ENCODE results near the gene C12orf54. TPM values are rescaled to one million over a fixed set of nuclear protein-coding genes. Genes with fewer than 3 reads are reported as not detected.

The C12orf54 gene
- total and polyA plus RNA-seq, 5 donors: not detected

Other genes with a start within 250 kb of the C12orf54 start
- gene ZNF641, start 131.6 kb upstream of the C12orf54 start, total RNA-seq: 10 to 100 TPM; 11.5 to 20.7 (median 15.6) TPM
- gene ZNF641, start 131.6 kb upstream of the C12orf54 start, polyA plus RNA-seq: 4.0 TPM
- gene ANP32D, start 9.9 kb upstream of the C12orf54 start, total RNA-seq: not detected
- not detected for gene ANP32D, start 9.9 kb upstream of the C12orf54 start, polyA plus RNA-seq
- gene OR8S1, start 43.1 kb downstream of the C12orf54 start, total RNA-seq: not detected
- gene OR8S1, start 43.1 kb downstream of the C12orf54 start, polyA plus RNA-seq: not detected
- not detected for gene LALBA, start 87.5 kb downstream of the C12orf54 start, total RNA-seq
- gene LALBA, start 87.5 kb downstream of the C12orf54 start, polyA plus RNA-seq: not detected
- 10 to 100 TPM; 22.1 to 25.4 (median 23.8) TPM for gene KANSL2, start 199.7 kb downstream of the C12orf54 start, total RNA-seq
- gene KANSL2, start 199.7 kb downstream of the C12orf54 start, polyA plus RNA-seq: 21.4 TPM
- gene CCNT1, start 234.2 kb downstream of the C12orf54 start, total RNA-seq: 10 to 100 TPM; 18.8 to 23.7 (median 21.9) TPM
- 3.9 TPM for gene CCNT1, start 234.2 kb downstream of the C12orf54 start, polyA plus RNA-seq

All from right cardiac atrium (tissue), 5 donors.